ENCODE measurements around the gene VOPP1.
"Not testable (repeated sequence)": the region's sequence is repeated elsewhere in the genome, so short reads cannot be mapped to it uniquely, and the experiment has no call there.

- not testable (repeated sequence) for TF ChIP-seq RAD21 (IDR thresholded peaks at IDR 0.05; ENCODE audit: insufficient read depth, low read depth, low read length); SP1 (IDR thresholded peaks at IDR 0.05; ENCODE audit: low read depth, low read length); MYB (IDR thresholded peaks at IDR 0.05; ENCODE audit: borderline replicate concordance, low read depth, low read length); HDAC6 (IDR thresholded peaks at IDR 0.05; ENCODE audit: unreplicated experiment); ZNF274 (IDR thresholded peaks at IDR 0.05; ENCODE audit: insufficient read depth, insufficient read length); KDM1A (IDR thresholded peaks at IDR 0.05; ENCODE audit: borderline replicate concordance); CTCF (IDR thresholded peaks at IDR 0.05 in 2 of 3, conservative IDR thresholded peaks at IDR 0.05 in 1 of 3; ENCODE audit: control insufficient read depth in 2 of 3, extremely low read depth in 1 of 3, insufficient read depth in 1 of 3, low read depth in 3 of 3, low read length in 3 of 3); POLR2A (IDR thresholded peaks at IDR 0.05; ENCODE audit: low read depth, low read length); BRCA1 (IDR thresholded peaks at IDR 0.05; ENCODE audit: low read depth, low read length); IKZF2 (IDR thresholded peaks at IDR 0.05); SIN3A (IDR thresholded peaks at IDR 0.05; ENCODE audit: low read depth, low read length)
Measured at GRCh38 chr7:55472406-55472805, 99.9 kb downstream of the VOPP1 start.
